HEK293 (cell line): Measurements from ENCODE around the gene TECPR2.

Experiments
- CTCF ChIP-seq: fragments of 450-650 bp; formaldehyde crosslinking; IDR thresholded peaks from 2 replicates; pipeline ENCODE4 v1.5.1; 2016; ENCODE audit warnings: missing biosample characterization, missing genetic modification characterization
- ELK4 ChIP-seq: IDR thresholded peaks from 2 replicates; pipeline ENCODE4 v1.6.1; 2011; ENCODE audit warnings: mild to moderate bottlenecking, low read depth, low read length, borderline replicate concordance
- KLF7 ChIP-seq: fragments of 450-650 bp; formaldehyde crosslinking; IDR thresholded peaks from 2 replicates; pipeline ENCODE4 v1.5.1; 2016; ENCODE audit warnings: missing biosample characterization, missing genetic modification characterization, borderline replicate concordance
- TCF7L2 ChIP-seq: IDR thresholded peaks from 2 replicates; pipeline ENCODE4 v1.6.1; 2011; ENCODE audit warnings: low read depth, mild to moderate bottlenecking, inconsistent platforms, low read length, moderate library complexity, borderline replicate concordance
- ZNF121 ChIP-seq: fragments of 450-650 bp; formaldehyde crosslinking; IDR thresholded peaks from 2 replicates; pipeline ENCODE4 v1.5.1; 2016; ENCODE audit warnings: missing biosample characterization, missing genetic modification characterization
- ZNF366 ChIP-seq: fragments of 450-650 bp; formaldehyde crosslinking; conservative IDR thresholded peaks from 2 replicates; pipeline ENCODE4 v1.5.1; 2016; ENCODE audit warnings: missing biosample characterization, missing genetic modification characterization
- ZNF704 ChIP-seq: fragments of 450-650 bp; formaldehyde crosslinking; IDR thresholded peaks from 2 replicates; pipeline ENCODE4 v1.5.1; 2016; ENCODE audit warnings: missing biosample characterization, missing genetic modification characterization

GRCh38 chr14:102507081-102507856 is 144.5 kb downstream of the TECPR2 start:
- no peak for TF ChIP-seq CTCF
- TF ChIP-seq ZNF366: no peak
- no peak for TF ChIP-seq TCF7L2
- TF ChIP-seq ZNF121 (tag by site-specific recombination): no peak
- no peak for TF ChIP-seq ZNF704
- no peak for TF ChIP-seq KLF7 (tag by site-specific recombination)
- no peak for TF ChIP-seq ELK4
